B cell (primary cell): ENCODE measurements around the gene TBC1D9B. TPM values are rescaled to one million over a fixed set of nuclear protein-coding genes. Genes with fewer than 3 reads are reported as not detected.

Source experiments
- ATAC-seq: fragments of 200-7000 bp; cut with Tn5 transposase; one replicate; pipeline ENCODE4 v1.10.0; 2021; ENCODE audit warnings: low read depth, mild to moderate bottlenecking, moderate number of reproducible peaks, moderate library complexity
- CTCF ChIA-PET: fragments of 350-600 bp; sonication (Branson Sonifier 250); formaldehyde crosslinking; loops from one replicate; lab custom pipeline; 2021; ENCODE audit warnings: antibody characterized with exemption, inconsistent platforms; lab: Charles Lee
- POLR2A ChIA-PET: fragments of 350-600 bp; sonication (Branson Sonifier 250); formaldehyde crosslinking; loops from one replicate; lab custom pipeline; 2021; ENCODE audit warnings: antibody characterized with exemption; lab: Charles Lee
- DNase-seq: peaks from one replicate; pipeline ENCODE4 v3.0.0; 2013
- H2AFZ ChIP-seq: 2 replicates; pipeline ENCODE4 v1.6.1; 2012; ENCODE audit warnings: mild to moderate bottlenecking, low read depth, low read length; ENCODE audit not compliant: insufficient read depth, poor library complexity, severe bottlenecking
- H3K27ac ChIP-seq, 2 donors: 1 replicate in 1 of 2; 2 replicates in 1 of 2; pipeline ENCODE4 v1.5.1; 2012 to 2013; ENCODE audit warnings: low read length in 2 of 2, mild to moderate bottlenecking in 2 of 2, moderate library complexity in 1 of 2
- H3K27me3 ChIP-seq, 4 experiments: fragments of 200-600 bp in 1 of 4; sonication (generic) in 1 of 4; replicated peaks in 1 of 4; 1 replicate in 2 of 4; 2 replicates in 2 of 4; pipeline versions ENCODE4 v1.6.1 to v1.7.0; 2013 to 2016; ENCODE audit warnings: low read length in 3 of 4, mild to moderate bottlenecking in 2 of 4, mixed read lengths in 1 of 4, moderate library complexity in 1 of 4; ENCODE audit not compliant: insufficient read depth in 4 of 4, control insufficient read depth in 3 of 4; ENCODE audit errors: control extremely low read depth in 1 of 4
- H3K36me3 ChIP-seq, 2 experiments: replicated peaks in 1 of 2; 1 replicate in 1 of 2; 2 replicates in 1 of 2; pipeline versions ENCODE4 v1.6.1 to v1.7.1; 2013; ENCODE audit warnings: low read length in 1 of 2; ENCODE audit not compliant: insufficient read depth in 2 of 2, control insufficient read depth in 1 of 2; ENCODE audit errors: control extremely low read depth in 1 of 2, extremely low read depth in 1 of 2
- H3K4me1 ChIP-seq, 2 donors: fragments of 200-600 bp in 1 of 2; sonication (generic) in 1 of 2; 1 replicate in 1 of 2; 2 replicates in 1 of 2; pipeline versions ENCODE4 v1.5.1 to v1.6.1; 2013 to 2017; ENCODE audit warnings: low read length in 2 of 2; ENCODE audit not compliant: control insufficient read depth in 2 of 2, insufficient read depth in 2 of 2
- H3K4me2 ChIP-seq: replicated peaks from 2 replicates; pipeline ENCODE3; 2012; ENCODE audit warnings: mild to moderate bottlenecking, low read depth, low read length; ENCODE audit not compliant: poor library complexity, severe bottlenecking
- H3K4me3 ChIP-seq, 5 experiments: fragments of 200-600 bp in 1 of 5; sonication (generic) in 1 of 5; 1 replicate in 3 of 5; 2 replicates in 2 of 5; pipeline versions ENCODE4 v1.5.1 to v1.7.0; 2011 to 2016; ENCODE audit warnings: low read length in 4 of 5, mild to moderate bottlenecking in 4 of 5, low read depth in 2 of 5, control low read depth in 1 of 5, moderate library complexity in 1 of 5; ENCODE audit not compliant: insufficient read depth in 1 of 5; ENCODE audit errors: control extremely low read depth in 1 of 5, extremely low read depth in 1 of 5
- H3K79me2 ChIP-seq: fragments of 200-600 bp; sonication (generic); one replicate; pipeline ENCODE4 v1.6.0; 2016; ENCODE audit warnings: low read length; ENCODE audit not compliant: control insufficient read depth, insufficient read depth
- H3K9ac ChIP-seq: fragments of 200-600 bp; sonication (generic); 2 replicates; pipeline ENCODE4 v1.6.1; 2017; ENCODE audit warnings: mild to moderate bottlenecking, low read length, moderate library complexity
- H3K9me3 ChIP-seq, 3 donors: one replicate each; pipeline versions ENCODE4 v1.6.1 to v1.7.1; 2013; ENCODE audit warnings: low read length in 2 of 3; ENCODE audit not compliant: control insufficient read depth in 2 of 3, insufficient read depth in 1 of 3; ENCODE audit errors: control extremely low read depth in 1 of 3
- H4K20me1 ChIP-seq: 2 replicates; pipeline ENCODE4 v1.6.0; 2012; ENCODE audit warnings: mild to moderate bottlenecking, low read length; ENCODE audit not compliant: insufficient read depth, control insufficient read depth, poor library complexity, severe bottlenecking
- H3K27ac Mint-ChIP-seq: one replicate; pipeline ENCODE4 v1.8.0; 2021; ENCODE audit warnings: mixed read lengths
- H3K27me3 Mint-ChIP-seq: one replicate; pipeline ENCODE4 v1.8.0; 2021; ENCODE audit warnings: mixed read lengths
- H3K4me1 Mint-ChIP-seq: one replicate; pipeline ENCODE4 v1.8.0; 2021; ENCODE audit warnings: mixed read lengths
- H3K4me3 Mint-ChIP-seq: one replicate; pipeline ENCODE4 v1.8.0; 2021; ENCODE audit warnings: mixed read lengths
- H3K9me3 Mint-ChIP-seq: one replicate; pipeline ENCODE4 v1.8.0; 2022; ENCODE audit warnings: mixed read lengths; ENCODE audit not compliant: insufficient read depth
- CTCF ChIP-seq: fragments of 200-600 bp; IDR thresholded peaks from one replicate; pipeline ENCODE4 v1.8.0; 2022; ENCODE audit warnings: antibody characterized with exemption, mild to moderate bottlenecking
- EZH2 ChIP-seq: IDR thresholded peaks from 2 replicates; pipeline ENCODE4 v1.6.1; 2012; ENCODE audit warnings: borderline replicate concordance, low read depth, mild to moderate bottlenecking, moderate library complexity, low read length; ENCODE audit not compliant: insufficient read depth, poor library complexity, severe bottlenecking
- WGBS: methylation state at CpG from one replicate; pipeline ENCODE4 v1.1.5; 2013; ENCODE audit warnings: missing lambda C conversion rate; ENCODE audit not compliant: insufficient coverage; 5-methylcytosine and 5-hydroxymethylcytosine counted together
- intact Hi-C: fragments of 100-400 bp; cut with micrococcal nuclease; formaldehyde crosslinking; loops from one replicate; pipeline ENCODE4 v1.10.0; 2022
- polyA plus RNA-seq: library from polyadenylated mRNA; depleted of rRNA; stranded (reverse); fragments of >200 nt; gene quantifications from 2 replicates; pipeline ENCODE4 v1.2.3, GENCODE V29; 2012
- total RNA-seq, 2 donors: library from RNA; stranded (reverse); fragments of 120-200 nt in 1 of 2; gene quantifications; 1 replicate in 1 of 2; 2 replicates in 1 of 2; pipeline versions ENCODE4 v1.2.3 to v1.2.4, GENCODE V29; 2013 to 2022

TBC1D9B gene
- total and polyA plus RNA-seq, 2 donors (not counting 1 experiment from before 2014, with no cell fraction given): 143 to 144 TPM

DNA sequence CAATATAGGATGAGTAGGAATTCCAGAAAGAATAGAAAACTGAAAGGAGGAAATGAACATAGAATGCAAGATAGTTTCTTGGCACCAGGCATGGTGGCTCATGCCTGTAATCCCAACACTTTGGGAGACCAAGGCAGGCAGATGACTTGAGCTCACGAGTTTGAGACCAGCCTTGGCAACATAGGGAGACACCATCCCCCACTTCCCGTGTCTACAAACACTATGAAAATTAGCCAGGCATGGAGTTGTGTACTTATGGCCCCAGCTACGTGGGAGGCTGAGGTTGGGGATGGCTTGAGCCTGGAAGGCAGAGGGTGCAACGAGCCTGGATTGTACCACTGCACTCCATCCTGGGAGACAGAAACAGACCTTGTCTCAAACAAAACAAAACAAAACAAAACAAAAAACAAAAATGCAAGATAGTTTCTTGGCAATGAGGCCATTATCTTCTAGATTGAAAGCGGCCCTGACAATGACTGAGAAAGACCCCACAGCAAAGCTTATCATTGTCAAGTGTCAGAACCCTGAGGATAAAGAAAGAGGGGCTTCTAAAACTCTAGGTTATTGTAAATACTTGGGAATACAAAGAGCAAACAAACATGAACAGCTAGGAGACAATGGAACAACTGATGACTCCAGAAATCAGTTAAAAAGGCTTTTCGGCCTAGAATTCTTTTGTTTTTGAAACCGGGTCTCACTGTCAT lies 77.8 kb downstream of the TBC1D9B start:
- Histone ChIP-seq H3K36me3 (peaks cover 2 to 77% of the 10 kb centered on the region in 2 experiments), H3K9me3 (no peaks in the 10 kb centered on the region), H4K20me1 (peaks cover 65% of the 10 kb centered on the region), H3K4me3 (no peak overlapping the region), H3K79me2 (peaks cover 26% of the 10 kb centered on the region), H3K27ac (no peak overlapping the region), H3K4me2 (no peak overlapping the region), H3K27me3 (no peaks in the 10 kb centered on the region), H2AFZ (no peak overlapping the region), H3K9ac (no peak overlapping the region), H3K4me1 (no peaks in the 10 kb centered on the region)
- intact Hi-C loops: no loop called here
- H3K27me3 Mint-ChIP-seq: no peaks in the 10 kb centered on the region
- H3K4me1 Mint-ChIP-seq: peaks cover 9% of the 10 kb centered on the region
- H3K27ac Mint-ChIP-seq: no peak overlapping the region
- H3K4me3 Mint-ChIP-seq: no peak overlapping the region
- ChIA-PET POLR2A (interaction anchor here (1.0 to 1.5 kb wide), 2 partner anchors 8 to 13 kb away, joined by 3 to 4 read pairs; no protein-coding TSS in a partner anchor), CTCF (interaction anchor here (0.6 to 3.4 kb wide), 2 partner anchors 17 to 28 kb away, joined by 3 to 12 read pairs; no protein-coding TSS in a partner anchor)
- TF ChIP-seq CTCF (no peak), EZH2 (no peak)
- DNase-seq (no peak), ATAC-seq (no peak)
- no peaks in the 10 kb centered on the region for H3K9me3 Mint-ChIP-seq
- 90% methylated on average over 3 of the region's 7 CpGs for WGBS

GRCh38 chr5:179828756-179829421 lies 78.8 kb downstream of the TBC1D9B start:
- CTCF ChIA-PET: interaction anchor here (0.8 kb wide), 1 partner anchor 78 kb away, joined by 3 read pairs; no protein-coding TSS in a partner anchor

More at GRCh38 chr5:179828756-179829421, 78.8 kb downstream of the TBC1D9B start:
- H3K79me2 ChIP-seq: peaks cover 34% of the 10 kb centered on the region
- no peaks in the 10 kb centered on the region for H3K9me3 Mint-ChIP-seq
- no peak for DNase-seq
- peaks cover 13% of the 10 kb centered on the region for H3K4me1 Mint-ChIP-seq
- TF ChIP-seq CTCF: no peak
- no peak for TF ChIP-seq EZH2
- WGBS: 93% methylated on average over 2 of the region's 3 CpGs
- peak overlapping the region in 1 of 2 donors; percentile 36 for H3K27ac ChIP-seq
- peaks cover 4 to 86% of the 10 kb centered on the region in 2 experiments for H3K36me3 ChIP-seq
- H3K4me2 ChIP-seq: no peak overlapping the region
- no peak for ATAC-seq
- H3K27me3 ChIP-seq: no peaks in the 10 kb centered on the region
- POLR2A ChIA-PET: interaction anchor here (1.0 kb wide), 1 partner anchor 8 kb away, joined by 4 read pairs; the partner anchor contains the start of gene SQSTM1
- no peak overlapping the region for H3K9ac ChIP-seq
- no peak overlapping the region for H3K4me3 ChIP-seq
- intact Hi-C loops: no loop called here
- H3K27me3 Mint-ChIP-seq: no peaks in the 10 kb centered on the region
- H3K4me3 Mint-ChIP-seq: no peak overlapping the region
- H2AFZ ChIP-seq: no peak overlapping the region
- H3K4me1 ChIP-seq: no peaks in the 10 kb centered on the region
- peak overlapping the region; percentile 24 for H3K27ac Mint-ChIP-seq
- peaks cover 75% of the 10 kb centered on the region for H4K20me1 ChIP-seq
- H3K9me3 ChIP-seq: no peaks in the 10 kb centered on the region
